Ishikawa (cell line): ENCODE measurements around the gene ANKRD61.

Experiments
- CEBPB ChIP-seq: IDR thresholded peaks from 2 replicates; pipeline ENCODE4 v1.6.1; 2012
- CREB1 ChIP-seq: IDR thresholded peaks from 2 replicates; pipeline ENCODE4 v1.6.1; 2012; ENCODE audit warnings: low read depth
- EGR1 ChIP-seq: IDR thresholded peaks from 2 replicates; pipeline ENCODE4 v1.6.1; 2012
- EP300 ChIP-seq: IDR thresholded peaks from 2 replicates; pipeline ENCODE4 v1.6.1; 2012; ENCODE audit warnings: borderline replicate concordance
- FOXM1 ChIP-seq: IDR thresholded peaks from 2 replicates; pipeline ENCODE4 v1.6.1; 2012; ENCODE audit warnings: low read depth, borderline replicate concordance
- NFIC ChIP-seq: IDR thresholded peaks from 2 replicates; pipeline ENCODE4 v1.6.1; 2012
- RAD21 ChIP-seq: IDR thresholded peaks from 2 replicates; pipeline ENCODE4 v1.6.1; 2012; ENCODE audit warnings: low read depth
- TAF1 ChIP-seq: IDR thresholded peaks from 2 replicates; pipeline ENCODE4 v1.6.1; 2012; ENCODE audit warnings: low read depth, mild to moderate bottlenecking
- TCF12 ChIP-seq: IDR thresholded peaks from 2 replicates; pipeline ENCODE4 v1.6.1; 2012; ENCODE audit warnings: low read depth
- TEAD4 ChIP-seq: IDR thresholded peaks from 2 replicates; pipeline ENCODE4 v1.6.1; 2012
- YY1 ChIP-seq: IDR thresholded peaks from 2 replicates; pipeline ENCODE4 v1.6.1; 2012; ENCODE audit warnings: low read depth
- ZBTB7A ChIP-seq: IDR thresholded peaks from 2 replicates; pipeline ENCODE4 v1.6.1; 2012; ENCODE audit warnings: low read depth
- TF ChIP-seq, protein P1 (sequence below): IDR thresholded peaks from 2 replicates; pipeline ENCODE4 v1.6.1; 2012
- TF ChIP-seq, protein P2 (sequence below): IDR thresholded peaks from 2 replicates; pipeline ENCODE4 v1.6.1; 2012; ENCODE audit warnings: low read depth, mild to moderate bottlenecking
- TF ChIP-seq, protein P3 (sequence below): IDR thresholded peaks from 2 replicates; pipeline ENCODE4 v1.6.1; 2012

The ANKRD61 gene

DNA sequence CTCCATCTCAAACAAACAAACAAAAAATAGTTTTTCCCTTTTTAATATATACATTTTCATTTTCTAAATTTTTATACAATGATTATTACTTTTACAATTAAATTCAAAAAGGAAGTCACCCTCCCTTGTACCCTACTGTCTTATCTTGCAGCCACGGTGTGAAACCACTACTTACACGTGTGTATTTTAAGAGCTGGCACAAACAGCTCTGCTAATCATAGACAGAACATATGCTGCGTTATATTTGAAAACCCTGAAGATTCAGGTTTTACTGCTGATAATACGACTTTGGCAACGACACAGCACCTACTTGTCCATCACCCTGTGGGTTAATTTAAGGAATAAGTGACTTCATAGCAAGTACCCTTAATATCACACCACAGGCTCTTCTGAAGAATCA lies 991 bp downstream of the ANKRD61 start:
- TF ChIP-seq TEAD4 = no peak
- TF ChIP-seq, protein P1, sequence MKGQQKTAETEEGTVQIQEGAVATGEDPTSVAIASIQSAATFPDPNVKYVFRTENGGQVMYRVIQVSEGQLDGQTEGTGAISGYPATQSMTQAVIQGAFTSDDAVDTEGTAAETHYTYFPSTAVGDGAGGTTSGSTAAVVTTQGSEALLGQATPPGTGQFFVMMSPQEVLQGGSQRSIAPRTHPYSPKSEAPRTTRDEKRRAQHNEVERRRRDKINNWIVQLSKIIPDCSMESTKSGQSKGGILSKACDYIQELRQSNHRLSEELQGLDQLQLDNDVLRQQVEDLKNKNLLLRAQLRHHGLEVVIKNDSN = no peak
- no peak for TF ChIP-seq NFIC
- no peak for TF ChIP-seq CEBPB
- no peak for TF ChIP-seq FOXM1

DNA sequence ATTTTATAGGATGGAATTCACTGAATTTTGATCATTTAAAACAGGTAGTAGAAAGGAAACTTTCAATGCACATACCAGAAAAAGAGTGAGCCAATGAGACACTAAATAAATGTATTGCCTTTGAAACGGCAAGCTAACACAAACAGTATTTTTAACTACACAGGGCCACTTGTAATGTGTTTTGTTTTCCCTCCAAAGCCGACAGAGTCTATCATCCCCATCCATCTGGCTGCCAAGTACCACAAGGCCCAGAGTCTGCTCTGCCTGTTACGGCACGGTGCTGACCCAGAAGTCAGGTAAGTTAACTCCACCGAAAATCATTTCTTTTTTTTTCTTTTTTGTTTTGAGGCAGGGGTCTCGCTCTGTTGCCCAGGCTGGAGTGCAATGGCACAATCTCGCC lies 1.5 kb downstream of the ANKRD61 start:
- no peak for TF ChIP-seq FOXM1
- no peak for TF ChIP-seq TCF12
- TF ChIP-seq, protein P2, sequence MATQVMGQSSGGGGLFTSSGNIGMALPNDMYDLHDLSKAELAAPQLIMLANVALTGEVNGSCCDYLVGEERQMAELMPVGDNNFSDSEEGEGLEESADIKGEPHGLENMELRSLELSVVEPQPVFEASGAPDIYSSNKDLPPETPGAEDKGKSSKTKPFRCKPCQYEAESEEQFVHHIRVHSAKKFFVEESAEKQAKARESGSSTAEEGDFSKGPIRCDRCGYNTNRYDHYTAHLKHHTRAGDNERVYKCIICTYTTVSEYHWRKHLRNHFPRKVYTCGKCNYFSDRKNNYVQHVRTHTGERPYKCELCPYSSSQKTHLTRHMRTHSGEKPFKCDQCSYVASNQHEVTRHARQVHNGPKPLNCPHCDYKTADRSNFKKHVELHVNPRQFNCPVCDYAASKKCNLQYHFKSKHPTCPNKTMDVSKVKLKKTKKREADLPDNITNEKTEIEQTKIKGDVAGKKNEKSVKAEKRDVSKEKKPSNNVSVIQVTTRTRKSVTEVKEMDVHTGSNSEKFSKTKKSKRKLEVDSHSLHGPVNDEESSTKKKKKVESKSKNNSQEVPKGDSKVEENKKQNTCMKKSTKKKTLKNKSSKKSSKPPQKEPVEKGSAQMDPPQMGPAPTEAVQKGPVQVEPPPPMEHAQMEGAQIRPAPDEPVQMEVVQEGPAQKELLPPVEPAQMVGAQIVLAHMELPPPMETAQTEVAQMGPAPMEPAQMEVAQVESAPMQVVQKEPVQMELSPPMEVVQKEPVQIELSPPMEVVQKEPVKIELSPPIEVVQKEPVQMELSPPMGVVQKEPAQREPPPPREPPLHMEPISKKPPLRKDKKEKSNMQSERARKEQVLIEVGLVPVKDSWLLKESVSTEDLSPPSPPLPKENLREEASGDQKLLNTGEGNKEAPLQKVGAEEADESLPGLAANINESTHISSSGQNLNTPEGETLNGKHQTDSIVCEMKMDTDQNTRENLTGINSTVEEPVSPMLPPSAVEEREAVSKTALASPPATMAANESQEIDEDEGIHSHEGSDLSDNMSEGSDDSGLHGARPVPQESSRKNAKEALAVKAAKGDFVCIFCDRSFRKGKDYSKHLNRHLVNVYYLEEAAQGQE = no peak
- no peak for TF ChIP-seq YY1
- TF ChIP-seq CREB1 = no peak
- no peak for TF ChIP-seq NFIC
- TF ChIP-seq CEBPB = no peak
- TF ChIP-seq, protein P1 = no peak
- TF ChIP-seq TAF1 = no peak
- no peak for TF ChIP-seq EP300
- no peak for TF ChIP-seq RAD21
- TF ChIP-seq, protein P3, sequence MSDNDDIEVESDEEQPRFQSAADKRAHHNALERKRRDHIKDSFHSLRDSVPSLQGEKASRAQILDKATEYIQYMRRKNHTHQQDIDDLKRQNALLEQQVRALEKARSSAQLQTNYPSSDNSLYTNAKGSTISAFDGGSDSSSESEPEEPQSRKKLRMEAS = no peak
- no peak for TF ChIP-seq ZBTB7A
- no peak for TF ChIP-seq EGR1
- no peak for TF ChIP-seq TEAD4

DNA sequence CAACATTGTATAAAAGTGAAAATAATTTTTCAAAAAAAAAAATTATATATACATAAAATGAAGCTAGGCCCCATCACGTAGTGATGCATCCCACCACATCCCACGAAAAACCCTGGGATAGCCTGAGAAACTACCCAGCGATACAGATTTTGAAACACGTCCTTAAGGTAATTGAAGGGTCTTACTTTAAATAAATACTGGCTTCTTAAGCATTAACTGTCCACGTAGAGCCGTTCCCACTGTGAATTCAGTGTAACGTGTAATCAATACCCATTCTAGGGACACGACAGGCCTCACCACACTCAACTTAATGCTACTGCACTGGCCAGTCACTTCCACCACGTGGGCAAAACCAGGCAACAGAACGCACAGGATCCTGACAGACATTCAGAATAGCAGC lies 4.0 kb downstream of the ANKRD61 start:
- no peak for TF ChIP-seq CEBPB

DNA sequence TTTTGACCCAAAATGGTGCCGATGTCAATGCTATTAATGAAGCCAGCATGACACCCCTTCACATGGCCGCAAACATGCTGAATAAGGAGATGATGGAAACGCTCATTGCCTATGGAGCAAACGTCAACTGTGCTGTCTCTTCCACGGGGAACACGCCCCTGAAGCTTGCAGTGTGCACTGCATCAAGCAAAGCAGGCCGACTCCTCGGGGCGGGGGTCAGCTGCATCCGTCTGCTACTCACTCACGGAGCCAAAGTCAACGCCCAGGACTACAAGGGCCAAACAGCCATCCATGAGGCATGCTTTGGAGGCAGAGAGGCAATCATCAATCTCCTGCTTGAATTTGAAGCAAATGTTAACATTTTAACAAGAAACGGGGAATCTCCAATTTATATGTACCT lies 4.5 kb downstream of the ANKRD61 start:
- TF ChIP-seq FOXM1 (no peak), TCF12 (no peak), RAD21 (no peak), TEAD4 (no peak), CEBPB (no peak)

DNA sequence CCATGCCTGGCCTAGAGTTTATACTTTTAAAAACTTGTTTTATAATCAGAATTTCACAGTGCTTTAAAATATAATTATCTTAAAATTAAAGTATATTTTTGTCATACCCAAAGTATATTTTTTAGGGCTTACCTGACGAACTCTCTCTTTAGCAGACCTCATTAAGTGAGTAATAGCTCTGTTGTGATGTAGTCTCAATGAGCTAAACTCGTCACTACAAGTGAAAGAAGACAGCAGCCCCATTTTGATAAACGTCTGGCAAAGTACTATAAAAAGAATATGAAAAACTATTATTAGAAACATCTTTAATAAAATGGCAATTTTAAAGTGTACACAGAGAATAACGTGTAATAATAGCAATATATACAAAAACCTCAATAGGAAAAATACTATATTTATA lies 18.6 kb downstream of the ANKRD61 start:
- TF ChIP-seq RAD21 (no peak), TAF1 (no peak)
- TF ChIP-seq, protein P2 = no peak

DNA sequence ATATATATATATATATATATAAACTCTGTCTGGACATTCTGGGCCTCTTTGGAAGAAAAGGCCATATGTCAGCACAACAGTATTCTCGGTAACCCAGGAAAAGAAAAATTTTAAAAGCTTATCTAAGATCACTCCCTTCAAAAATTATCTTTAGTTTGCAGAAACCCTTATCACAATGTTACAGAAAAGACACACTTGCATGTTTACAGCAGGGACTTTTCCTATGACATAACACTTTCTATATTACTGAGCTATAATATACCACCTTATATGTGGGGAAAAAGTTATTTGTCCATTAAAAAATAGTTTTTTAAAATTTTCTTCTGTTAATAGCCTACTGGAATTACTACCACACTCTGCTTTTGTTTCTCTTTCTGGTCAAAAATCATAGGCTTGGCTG lies 25.4 kb downstream of the ANKRD61 start:
- TF ChIP-seq NFIC (no peak), FOXM1 (no peak), TEAD4 (no peak), YY1 (no peak), CEBPB (no peak), RAD21 (no peak), ZBTB7A (no peak), TAF1 (no peak), TCF12 (no peak), CREB1 (no peak), EGR1 (no peak), EP300 (no peak)
- TF ChIP-seq, protein P1 = no peak
- TF ChIP-seq, protein P3 = no peak
- TF ChIP-seq, protein P2 = no peak
